Dedifferentiated amniotic fluid mesenchymal stem cell (primary cell): Measurements from ENCODE around the gene COL18A1.
"Not testable (repeated sequence)": the region's sequence is repeated elsewhere in the genome, so short reads cannot be mapped to it uniquely, and the experiment has no call there.

Source experiments
- DNase-seq: peaks from one replicate; pipeline ENCODE4 v3.0.0-alpha.2; 2016; ENCODE audit errors: extremely low spot score

COL18A1 gene

GRCh38 chr21:45517249-45518065 is 112.5 kb downstream of the COL18A1 start:
- DNase-seq: no peak

- no peak for DNase-seq
These were observed 113.8 kb downstream of the COL18A1 start for GRCh38 chr21:45518742-45519141.

- DNase-seq: no peak
These were observed 114.2 kb downstream of the COL18A1 start for GRCh38 chr21:45519182-45519581.

GRCh38 chr21:45521241-45521640 is 116.3 kb downstream of the COL18A1 start:
- no peak for DNase-seq

- DNase-seq: no peak
These were observed 117.4 kb downstream of the COL18A1 start for GRCh38 chr21:45522381-45522780.

GRCh38 chr21:45522986-45523385 is 118.0 kb downstream of the COL18A1 start:
- no peak for DNase-seq

GRCh38 chr21:45523411-45524101 is 118.6 kb downstream of the COL18A1 start:
- DNase-seq: no peak

GRCh38 chr21:45524756-45525152 is 119.8 kb downstream of the COL18A1 start:
- no peak for DNase-seq

GRCh38 chr21:45525153-45525909 is 120.4 kb downstream of the COL18A1 start:
- DNase-seq: no peak

GRCh38 chr21:45525910-45526306 is 120.9 kb downstream of the COL18A1 start:
- no peak for DNase-seq

- DNase-seq: not testable (repeated sequence)
These were observed 122.4 kb downstream of the COL18A1 start for GRCh38 chr21:45527151-45527999.

GRCh38 chr21:45528028-45528705 is 123.2 kb downstream of the COL18A1 start:
- DNase-seq: no peak

- no peak for DNase-seq
These were observed 124.2 kb downstream of the COL18A1 start for GRCh38 chr21:45528981-45529784.

GRCh38 chr21:45529785-45530422 is 124.9 kb downstream of the COL18A1 start:
- DNase-seq: no peak

- no peak for DNase-seq
These were observed 125.6 kb downstream of the COL18A1 start for GRCh38 chr21:45530423-45531113.

GRCh38 chr21:45531114-45531392 is 126.1 kb downstream of the COL18A1 start:
- not testable (repeated sequence) for DNase-seq

- DNase-seq: no peak
These were observed 126.6 kb downstream of the COL18A1 start for GRCh38 chr21:45531393-45532215.

- no peak for DNase-seq
These were observed 127.9 kb downstream of the COL18A1 start for GRCh38 chr21:45532826-45533360.
